NCI-H2196 treated with DMSO at 0.1 percent for 48 hours (cell line): ENCODE results near the gene CRK.
"Not testable (repeated sequence)": the region's sequence is repeated elsewhere in the genome, so short reads cannot be mapped to it uniquely, and the experiment has no call there.

ENCODE experiments used
- DNase-seq: peaks from one replicate; lab custom pipeline; 2025; ENCODE audit not compliant: unreplicated experiment; lab: John Stamatoyannopoulos, UW

Gene CRK

DNA sequence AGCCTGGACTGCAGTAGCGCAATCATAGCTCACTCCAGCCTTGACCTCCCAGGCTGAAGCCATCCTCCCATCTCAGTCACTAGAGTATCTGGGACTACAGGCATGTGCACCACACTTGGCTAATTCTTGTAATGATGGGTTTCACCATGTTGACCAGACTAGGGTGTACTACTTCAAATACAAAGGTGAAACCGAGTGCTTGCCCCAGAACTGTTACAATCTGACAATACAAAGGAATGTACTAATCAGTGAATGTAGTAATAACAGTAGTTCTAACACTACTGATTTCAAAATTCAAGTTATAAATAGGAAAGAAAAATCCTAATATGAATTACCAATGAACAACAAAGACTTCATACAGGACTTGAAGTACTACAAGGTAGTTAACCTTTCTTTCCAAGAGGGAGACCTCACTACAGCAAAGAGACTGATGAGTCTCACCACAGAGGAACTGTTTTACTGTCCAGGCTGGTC is 24.4 kb downstream of the CRK start:
- no peak for DNase-seq

DNA sequence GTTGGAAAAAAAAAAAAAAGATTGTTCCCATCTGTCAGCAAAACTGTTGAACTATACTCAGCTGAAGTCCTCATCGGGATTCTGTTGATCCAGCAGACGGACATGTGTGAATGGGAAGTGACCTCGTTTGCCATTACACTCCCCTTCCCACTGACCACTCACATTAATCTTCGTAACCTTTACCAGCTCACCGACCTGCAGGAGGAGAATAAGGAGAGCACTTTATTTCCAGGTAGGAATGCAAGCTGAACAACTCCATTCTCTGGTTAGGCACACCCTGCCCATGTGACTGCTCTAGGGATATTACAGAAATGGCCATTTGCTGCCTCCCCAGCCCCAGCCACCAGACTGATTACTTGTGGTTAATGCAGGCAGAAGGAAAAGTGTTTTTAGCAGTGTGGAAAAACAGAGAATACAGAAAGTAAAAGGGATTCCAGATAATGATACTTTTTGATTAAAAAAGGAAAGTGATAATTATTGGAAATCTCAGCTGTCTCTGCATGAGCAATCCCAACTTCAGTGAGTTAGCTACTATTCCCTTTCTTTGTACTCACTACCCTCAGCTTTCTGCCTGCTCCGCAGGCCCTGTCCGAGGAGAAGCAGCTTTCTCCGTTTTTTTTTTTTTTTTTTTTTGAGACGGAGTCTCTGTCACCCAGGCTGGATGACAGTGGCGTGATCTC is 32.4 kb downstream of the CRK start:
- no peak for DNase-seq

DNA sequence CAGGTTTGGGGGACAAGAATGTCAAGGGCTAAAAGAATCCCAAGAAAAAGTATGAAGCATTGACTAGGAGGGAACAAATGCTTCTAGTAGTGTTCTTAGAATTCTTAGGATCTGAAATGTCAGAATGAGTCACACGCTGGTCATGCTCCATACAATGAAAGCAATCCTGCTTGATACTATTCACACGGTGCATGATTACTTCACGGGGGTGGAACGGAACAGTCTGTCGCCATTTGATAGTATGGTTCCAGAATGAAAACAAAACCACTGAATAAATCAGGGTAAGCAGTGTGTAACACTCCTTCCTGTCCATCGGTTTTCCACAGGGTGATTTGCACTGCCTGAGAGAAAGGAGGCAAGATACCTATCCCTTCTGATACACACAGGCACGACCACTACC is 33.1 kb downstream of the CRK start:
- DNase-seq, result no peak

DNA sequence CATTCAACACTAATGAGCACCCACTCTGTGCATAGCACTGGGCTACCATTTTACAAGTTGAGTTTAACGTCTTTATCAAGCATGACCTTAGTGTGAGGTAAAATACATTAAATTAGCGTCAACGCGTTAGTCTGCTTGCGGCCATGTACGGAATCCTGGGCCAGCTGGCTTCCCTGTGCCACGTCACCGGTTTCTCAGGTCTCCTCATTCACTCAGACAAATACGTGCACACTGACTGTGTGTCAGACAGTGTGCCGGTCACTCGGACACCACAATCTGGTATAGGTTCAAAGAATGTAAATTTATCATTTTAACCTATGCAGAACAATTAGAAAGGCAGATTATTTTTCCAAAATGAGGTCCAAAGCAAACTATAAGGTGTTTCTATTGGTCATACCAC is 34.6 kb downstream of the CRK start:
- no peak for DNase-seq

DNA sequence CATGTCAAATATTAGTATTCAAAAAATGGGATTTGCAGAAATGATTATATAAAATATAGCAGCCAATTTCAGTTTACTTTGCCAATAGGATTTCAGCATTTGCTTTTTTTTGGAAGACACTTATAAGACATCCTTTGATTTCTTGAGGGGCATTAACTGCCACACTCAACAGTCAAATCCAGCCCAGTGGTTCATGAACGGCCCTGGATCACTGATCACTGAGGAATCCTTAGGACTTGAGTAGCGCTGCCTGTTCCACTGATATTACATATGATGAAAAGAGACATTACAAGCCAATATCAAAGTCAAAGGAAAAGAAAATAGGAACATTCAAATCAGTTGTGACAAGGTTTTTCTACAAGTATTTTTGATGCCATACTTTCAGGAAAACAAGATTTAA is 35.1 kb downstream of the CRK start:
- no peak for DNase-seq

DNA sequence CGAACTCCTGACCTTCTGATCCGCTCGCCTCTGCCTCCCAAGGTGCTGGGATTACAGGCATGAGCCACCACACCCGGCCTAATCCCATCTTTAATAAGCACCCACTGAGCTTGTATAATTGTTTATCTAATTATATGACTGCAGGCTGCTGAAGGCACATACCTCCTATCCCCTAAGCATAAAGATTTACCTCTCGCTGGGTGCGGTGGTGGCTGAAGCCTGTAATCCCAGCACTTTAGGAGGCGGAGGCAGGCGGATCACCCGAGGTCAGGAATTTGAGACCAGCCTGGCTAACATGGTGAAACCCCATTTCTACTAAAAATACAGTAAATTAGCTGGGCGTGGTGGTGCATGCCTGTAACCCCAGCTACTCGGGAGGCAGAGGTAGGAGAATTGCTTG is 35.9 kb downstream of the CRK start:
- DNase-seq, result no peak

DNA sequence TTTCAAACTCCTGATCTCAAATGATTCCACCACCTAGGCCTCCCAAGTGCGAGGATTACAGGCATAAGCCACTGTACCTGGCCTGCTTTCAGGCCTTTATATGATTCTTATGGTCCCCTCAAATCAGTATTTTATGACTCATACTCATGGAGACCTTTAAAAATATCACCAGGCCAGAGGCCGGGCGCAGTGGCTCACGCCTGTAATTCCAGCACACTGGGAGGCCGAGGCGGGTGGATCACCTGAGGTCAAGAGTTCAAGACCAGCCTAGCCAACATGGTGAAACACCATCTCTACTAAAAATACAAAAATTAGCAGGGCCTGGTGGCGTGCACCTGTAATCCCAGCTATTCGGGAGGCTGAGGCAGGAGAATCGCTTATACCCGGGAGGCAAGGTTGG is 37.6 kb downstream of the CRK start:
- DNase-seq, result not testable (repeated sequence)

DNA sequence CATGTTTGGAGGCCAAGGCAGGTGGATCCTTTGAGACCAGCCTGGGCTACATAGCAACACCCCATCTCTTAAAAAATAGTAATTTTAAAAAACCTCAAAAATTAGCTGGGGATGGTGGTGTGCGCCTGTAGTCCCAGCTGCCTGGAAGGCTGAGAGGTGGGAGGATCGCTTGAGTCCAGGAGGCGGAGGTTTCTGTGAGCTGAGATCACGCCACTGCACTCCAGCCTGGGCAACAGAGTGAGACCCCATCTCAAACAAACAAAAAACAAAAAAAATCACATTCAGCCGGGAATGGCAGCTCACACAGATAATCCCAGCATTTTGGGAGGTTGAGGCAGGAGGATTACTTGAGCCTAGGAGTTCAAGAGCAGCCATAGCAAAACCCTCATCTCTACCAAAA is 39.6 kb downstream of the CRK start:
- DNase-seq, result no peak

DNA sequence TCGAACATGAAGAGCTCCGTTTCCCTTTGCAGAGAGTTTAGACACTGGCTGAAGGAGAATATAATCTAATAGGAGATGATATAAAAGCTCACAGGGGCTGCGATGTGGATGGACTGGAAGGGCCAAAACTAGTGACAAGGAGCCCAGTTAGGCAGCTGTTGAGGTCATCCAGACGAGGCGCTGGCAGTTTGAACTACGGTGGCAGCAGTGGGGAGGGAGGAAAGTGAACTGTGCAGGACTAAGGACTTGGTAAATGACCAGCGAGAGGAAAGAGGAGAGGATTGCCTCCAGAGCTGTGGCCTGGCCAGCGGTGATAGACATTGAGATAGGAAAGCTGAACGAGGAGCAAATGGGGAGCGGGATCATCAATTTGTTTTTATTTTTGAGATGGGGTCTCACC is 41.4 kb downstream of the CRK start:
- DNase-seq, result no peak

DNA sequence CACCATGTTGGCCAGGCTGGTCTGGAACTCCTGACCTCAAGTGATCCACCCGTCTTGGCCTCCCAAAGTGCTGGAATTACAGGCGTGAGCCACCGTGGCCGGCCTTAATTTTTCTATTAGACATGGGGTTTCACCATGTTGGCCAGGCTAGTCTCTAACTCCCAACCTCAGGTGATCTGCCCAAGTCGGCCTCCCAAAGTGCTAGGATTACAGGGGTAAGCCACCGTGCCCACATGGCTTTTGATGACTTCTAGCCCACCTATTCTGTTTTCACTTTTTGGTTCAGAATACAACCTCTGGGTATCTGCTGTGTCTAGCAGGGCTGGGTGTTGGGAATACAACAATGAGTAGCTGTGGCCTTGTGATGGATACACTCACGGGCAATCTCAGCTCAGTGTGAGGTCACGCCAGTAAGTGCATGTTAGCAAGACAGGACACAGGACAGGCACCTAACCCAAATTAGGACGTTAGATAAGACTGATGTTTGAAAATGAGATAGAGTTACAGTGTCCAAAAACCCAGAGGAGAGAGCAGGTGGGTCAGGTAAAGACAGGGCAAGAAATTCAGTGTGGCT is 41.9 kb downstream of the CRK start:
- DNase-seq, result no peak

DNA sequence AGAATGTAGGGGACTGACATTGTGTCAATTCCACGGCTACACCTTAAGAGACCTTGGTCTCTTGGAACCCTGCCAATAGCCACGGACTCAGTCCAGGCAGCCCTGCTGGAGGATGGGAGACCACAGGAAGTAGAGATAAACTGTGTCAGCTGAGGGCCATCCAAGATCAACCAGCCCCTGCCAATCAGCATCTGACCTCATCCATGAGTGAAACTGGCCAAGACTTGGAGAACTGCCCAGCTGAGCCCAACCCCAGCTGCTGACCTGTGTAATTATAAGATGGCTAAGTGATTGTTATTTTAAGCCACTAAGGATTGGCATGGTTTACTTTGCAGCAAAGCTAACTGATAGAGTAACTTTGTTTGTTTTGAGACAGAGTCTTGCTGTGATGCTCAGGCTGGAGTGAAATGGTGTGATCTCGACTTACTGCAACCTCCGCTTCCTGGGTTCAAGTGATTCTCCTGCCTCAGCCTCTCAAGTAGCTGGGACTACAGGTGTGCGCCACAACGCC is 42.7 kb downstream of the CRK start:
- DNase-seq, result peak; percentile 47

DNA sequence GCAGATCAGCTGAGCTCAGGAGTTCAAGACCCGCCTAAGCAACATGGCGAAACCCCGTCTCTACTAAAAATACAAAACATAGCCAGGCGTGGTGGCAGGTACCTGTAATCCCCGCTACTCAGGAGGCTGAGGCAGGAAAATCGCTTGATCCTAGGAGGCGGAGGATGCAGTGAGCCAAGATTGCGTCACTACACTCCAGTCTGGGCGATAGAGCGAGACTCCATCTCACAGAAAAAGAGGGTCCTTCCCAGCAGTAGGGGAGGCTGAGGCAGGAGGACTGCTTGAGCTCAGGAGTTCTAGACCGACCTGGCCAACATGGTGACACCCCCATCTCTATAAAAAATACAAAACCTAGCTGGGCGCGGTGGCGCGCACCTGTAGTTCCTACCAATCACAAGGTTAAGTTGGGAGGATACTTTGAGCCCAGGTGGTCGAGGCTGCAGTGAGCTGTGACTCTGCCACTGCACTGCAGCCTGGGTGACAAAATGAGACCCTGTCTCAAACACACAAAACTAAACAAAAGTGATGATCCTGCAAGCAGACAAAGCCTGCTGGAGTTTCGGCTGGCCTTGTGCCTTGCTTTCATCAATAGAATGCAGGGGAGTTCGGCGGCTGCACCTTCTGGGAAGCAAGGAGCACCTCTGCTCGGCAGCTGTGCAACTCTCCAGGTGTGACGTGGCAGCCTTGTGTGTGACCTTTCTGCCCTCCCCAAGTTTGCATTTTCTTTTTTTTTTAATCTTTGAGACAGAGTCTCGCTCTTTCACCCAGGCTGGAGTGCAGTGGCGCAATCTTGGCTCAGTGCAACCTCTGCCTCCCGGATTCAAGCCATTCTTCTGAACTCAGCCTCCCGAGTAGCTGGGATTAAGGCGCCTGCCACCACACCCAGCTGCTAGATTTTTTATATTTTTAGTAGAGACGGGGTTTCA is 43.6 kb downstream of the CRK start:
- DNase-seq, result no peak

DNA sequence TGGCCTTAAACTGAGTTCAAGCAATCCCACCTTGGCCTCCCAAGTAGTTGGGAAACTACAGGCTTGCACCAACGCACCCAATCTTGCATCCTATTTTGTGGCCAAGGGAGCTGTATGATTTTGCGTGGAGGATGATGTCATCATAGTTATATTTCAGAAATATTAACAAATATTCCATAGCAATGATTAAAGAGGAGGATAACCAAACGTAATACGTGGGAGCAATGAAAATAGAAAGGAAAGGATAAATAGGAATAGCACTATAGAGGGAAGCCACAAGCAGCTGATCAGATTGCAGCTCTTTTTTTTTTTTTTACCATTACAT is 53.8 kb downstream of the CRK start:
- DNase-seq, result no peak

DNA sequence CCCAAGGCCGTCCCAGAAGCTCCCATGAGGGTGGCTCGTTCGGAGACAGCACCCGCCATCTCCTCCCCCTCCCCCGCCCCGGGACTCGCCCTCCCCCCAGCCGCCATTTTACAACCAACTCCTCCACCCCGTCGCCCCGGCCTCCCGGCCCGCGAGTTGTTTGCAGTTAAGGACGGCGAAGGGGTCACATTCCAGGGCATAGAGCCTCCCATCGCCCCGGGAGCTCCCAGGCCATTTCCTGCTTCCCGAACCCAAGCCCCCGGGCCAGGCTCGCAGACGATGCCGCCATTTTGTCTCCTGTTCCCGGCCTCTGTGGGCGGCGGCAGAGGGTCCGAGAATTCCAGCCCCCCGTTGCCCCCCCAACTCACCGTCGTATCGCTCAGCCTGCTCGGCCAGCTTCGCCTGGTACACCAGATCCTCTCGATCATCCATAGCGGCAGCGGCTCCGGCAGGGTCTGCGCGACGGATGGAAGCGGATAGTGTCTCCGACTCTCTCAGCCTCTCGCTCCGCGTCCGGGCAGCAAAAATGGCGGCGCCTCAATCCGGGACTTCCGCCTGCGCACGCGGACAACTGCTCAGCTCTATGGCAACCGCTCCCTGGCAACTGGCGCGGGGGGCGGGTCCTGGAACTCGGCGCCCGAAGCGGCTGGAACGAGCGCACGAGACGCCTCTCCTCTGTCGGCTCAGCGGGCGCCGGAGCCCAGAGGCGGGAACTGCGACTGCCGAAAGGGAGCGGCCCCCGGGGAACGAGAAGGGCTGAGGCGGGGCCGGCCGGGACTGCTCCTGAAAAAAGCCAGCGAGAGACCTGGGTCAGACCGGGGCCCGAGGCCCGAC is 56.1 kb downstream of the CRK start, which contains the start of gene YWHAE:
YWHAE (minus strand) TSS at position 544 of the 834 bp plus-strand sequence; CDS start at position 432, 112 bp downstream.
- DNase-seq, result peak; percentile 65

DNA sequence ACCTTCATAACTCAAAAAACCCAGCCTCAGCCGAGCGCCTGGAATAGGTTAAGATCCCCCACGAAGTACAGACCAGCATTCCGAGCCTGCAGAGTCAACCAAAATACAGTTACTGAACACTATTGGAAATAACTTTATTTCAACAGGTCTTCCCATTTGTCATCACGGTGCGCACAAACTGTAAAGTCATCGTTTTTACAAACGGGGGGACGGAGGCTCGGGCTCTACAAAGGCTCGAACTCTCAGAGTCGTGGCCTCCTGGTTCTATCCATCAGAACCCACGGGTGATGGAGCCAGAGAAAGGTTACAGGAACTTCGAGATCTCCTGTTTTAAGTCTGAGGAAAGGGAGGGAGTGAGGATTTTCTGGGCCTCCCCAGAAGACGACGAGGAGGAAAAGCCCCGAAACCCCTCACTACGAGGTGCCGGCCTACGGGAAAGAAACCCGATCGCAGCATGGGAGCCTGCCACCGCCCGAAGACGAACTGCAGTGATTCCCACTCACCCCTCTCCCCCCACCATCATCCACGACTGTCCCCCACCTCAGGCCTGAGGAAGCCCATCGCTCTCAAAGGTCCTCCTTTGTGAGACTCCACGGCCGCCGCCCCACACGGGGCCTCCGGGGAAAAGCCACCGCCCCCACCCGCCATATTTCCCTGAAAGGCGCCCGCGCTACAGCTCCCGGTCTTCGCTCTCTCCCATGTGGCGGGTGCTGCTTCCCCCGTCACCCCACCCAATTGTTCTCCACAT is 56.9 kb downstream of the CRK start:
- DNase-seq, result no peak

DNA sequence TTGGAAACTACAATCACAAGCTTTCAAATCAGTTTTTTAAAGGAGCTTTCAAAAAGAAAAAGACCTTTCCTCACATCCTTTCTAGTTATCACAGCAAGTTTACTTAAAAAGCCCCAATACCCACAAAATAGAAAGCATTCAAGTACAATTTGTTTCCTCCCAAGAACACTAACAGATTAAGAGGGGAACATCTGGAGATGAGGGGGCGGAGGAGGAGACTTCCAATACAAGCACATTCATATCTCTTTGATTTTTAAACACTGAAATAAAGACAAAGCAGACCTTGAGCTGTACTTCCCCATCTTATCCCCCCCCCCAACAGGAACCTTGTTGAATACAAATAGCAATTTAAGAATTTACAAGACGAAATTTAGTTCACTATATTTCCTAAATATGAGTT is 58.0 kb downstream of the CRK start:
- DNase-seq, result no peak

DNA sequence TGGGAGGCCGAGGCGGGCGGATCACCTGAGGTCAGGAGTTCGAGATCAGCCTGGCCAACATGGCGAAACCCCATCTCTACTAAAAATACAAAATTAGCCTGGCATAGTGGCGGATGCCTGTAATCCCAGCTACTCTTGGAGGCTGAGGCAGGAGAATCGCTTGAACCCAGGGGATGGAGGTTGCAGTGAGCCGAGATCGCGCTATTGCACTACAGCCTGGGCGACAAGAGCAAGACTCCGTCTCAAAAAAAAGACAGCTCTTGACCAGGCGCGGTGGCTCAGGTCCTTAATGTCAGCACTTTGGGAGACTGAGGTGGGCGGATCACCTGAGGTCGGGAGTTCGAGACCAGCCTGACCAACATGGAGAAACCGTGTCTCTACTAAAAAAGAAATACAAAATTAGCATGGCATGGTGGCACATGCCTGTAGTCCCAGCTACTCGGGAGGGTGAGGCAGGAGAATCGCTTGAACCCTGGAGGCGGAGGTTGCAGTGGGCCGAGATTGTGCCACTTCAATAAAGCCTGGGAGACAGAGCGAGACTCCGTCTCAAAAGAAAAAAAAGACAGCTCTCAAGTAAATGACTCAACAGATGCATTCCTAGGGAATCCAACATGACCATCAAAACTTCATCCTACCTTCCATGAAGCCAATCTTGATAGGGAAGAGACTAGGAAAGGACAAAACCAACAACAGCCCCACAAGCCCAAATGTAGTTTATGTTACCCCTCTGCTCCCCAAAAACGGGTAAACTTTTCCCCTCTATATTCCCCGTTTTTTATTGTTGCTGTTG is 60.0 kb downstream of the CRK start:
- DNase-seq, result not testable (repeated sequence)

DNA sequence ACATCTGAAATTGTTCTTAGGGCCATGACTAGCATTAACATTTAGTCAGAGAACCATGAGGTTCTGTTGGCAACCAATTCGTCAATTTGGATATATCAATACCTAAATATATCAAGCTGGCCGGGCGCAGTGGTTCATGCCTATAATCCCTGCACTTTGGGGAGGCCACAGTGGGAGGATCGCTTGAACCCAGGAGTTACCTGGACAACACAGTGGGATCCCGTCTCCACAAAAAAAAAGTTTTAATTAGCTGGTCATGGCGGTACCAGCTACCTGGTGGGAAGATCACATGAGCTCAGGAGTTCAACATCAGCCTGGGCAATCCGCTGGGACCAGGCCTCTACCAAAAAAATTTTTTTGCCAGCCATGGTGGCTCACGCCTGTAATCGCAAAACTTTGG is 64.5 kb downstream of the CRK start:
- no peak for DNase-seq
